NCI-H226 (cell line): ENCODE results near the gene POU6F1.
"Not testable (repeated sequence)": the region's sequence is repeated elsewhere in the genome, so short reads cannot be mapped to it uniquely, and the experiment has no call there.

Source experiments
- DNase-seq: peaks from one replicate; pipeline ENCODE4 v3.0.0-alpha.2; 2015

Gene POU6F1

GRCh38 chr12:51227962-51228361, 10.1 kb upstream of the POU6F1 start:
- no peak for DNase-seq

GRCh38 chr12:51227112-51227511, 9.2 kb upstream of the POU6F1 start:
- DNase-seq, result not testable (repeated sequence)

- no peak for DNase-seq
These were observed 7.9 kb upstream of the POU6F1 start for GRCh38 chr12:51225771-51226170.

- no peak for DNase-seq
These were observed 7.4 kb upstream of the POU6F1 start for GRCh38 chr12:51225234-51225633.

- no peak for DNase-seq
These were observed 6.8 kb upstream of the POU6F1 start for GRCh38 chr12:51224625-51225024.

- no peak for DNase-seq
These were observed 4.6 kb upstream of the POU6F1 start for GRCh38 chr12:51222461-51222860.

- DNase-seq, result not testable (repeated sequence)
These were observed 2.0 kb upstream of the POU6F1 start for GRCh38 chr12:51219857-51220256.

- DNase-seq, result no peak
These were observed 1.5 kb upstream of the POU6F1 start for GRCh38 chr12:51219322-51219721.

GRCh38 chr12:51218607-51219161, 822 bp upstream of the POU6F1 start:
- DNase-seq, result no peak

- DNase-seq, result no peak
These were observed 512 bp downstream of the POU6F1 start for GRCh38 chr12:51217133-51217967.

- no peak for DNase-seq
These were observed 1.2 kb downstream of the POU6F1 start for GRCh38 chr12:51216642-51217041.

- no peak for DNase-seq
These were observed 3.0 kb downstream of the POU6F1 start for GRCh38 chr12:51214895-51215294.

- DNase-seq, result no peak
These were observed 7.0 kb downstream of the POU6F1 start for GRCh38 chr12:51210690-51211395.

GRCh38 chr12:51209259-51209658, 8.6 kb downstream of the POU6F1 start:
- DNase-seq, result no peak

GRCh38 chr12:51208016-51208660, 9.7 kb downstream of the POU6F1 start:
- no peak for DNase-seq

GRCh38 chr12:51205350-51205749, 12.5 kb downstream of the POU6F1 start:
- no peak for DNase-seq

GRCh38 chr12:51202718-51203117, 15.1 kb downstream of the POU6F1 start:
- DNase-seq, result no peak

- no peak for DNase-seq
These were observed 17.1 kb downstream of the POU6F1 start for GRCh38 chr12:51200806-51201205.

- no peak for DNase-seq
These were observed 17.7 kb downstream of the POU6F1 start for GRCh38 chr12:51200156-51200555.

- no peak for DNase-seq
These were observed 18.4 kb downstream of the POU6F1 start for GRCh38 chr12:51199366-51199945.

GRCh38 chr12:51198568-51199365, 19.1 kb downstream of the POU6F1 start:
- no peak for DNase-seq
